Skeletal muscle cell (primary cell): ENCODE results near the gene OR1L8.

Source experiments
- DNase-seq: peaks from one replicate; pipeline ENCODE4 v3.0.0-alpha.2; 2010; ENCODE audit warnings: low read depth
- H3K4me3 ChIP-seq: 2 replicates; pipeline ENCODE4 v1.5.1; 2011; ENCODE audit warnings: low read depth, mild to moderate bottlenecking, control low read depth, low read length, moderate library complexity

OR1L8 gene

GRCh38 chr9:122519376-122519775, 63.8 kb downstream of the OR1L8 start:
- no peak for DNase-seq
- H3K4me3 ChIP-seq = no peak overlapping the region

GRCh38 chr9:122518841-122519240, 64.3 kb downstream of the OR1L8 start, which contains the start of gene OR1J4:
TSS of gene OR1J4 (plus strand) at chr9:122519141. CDS start at chr9:122519141, 0 bp downstream.
- H3K4me3 ChIP-seq = no peak within 1 kb of the TSS

GRCh38 chr9:122518226-122518625, 65.0 kb downstream of the OR1L8 start:
- DNase-seq = no peak

More at GRCh38 chr9:122518841-122519240, 64.3 kb downstream of the OR1L8 start, which contains the start of gene OR1J4:
- DNase-seq = no peak

More at GRCh38 chr9:122518226-122518625, 65.0 kb downstream of the OR1L8 start:
- H3K4me3 ChIP-seq = no peak overlapping the region
